Ovary (tissue), 9 donors: Measurements from ENCODE around the gene ARMH3. TPM values are rescaled to one million over a fixed set of nuclear protein-coding genes. Genes with fewer than 3 reads are reported as not detected.

Experiments
- DNase-seq, 5 donors: peaks; one replicate each; pipeline ENCODE4 v3.0.0-alpha.2; 2019 to 2020
- H3K27ac ChIP-seq, 2 donors: fragments of 200-600 bp; one replicate each; pipeline versions ENCODE4 v1.5.1 to v1.8.0; 2019 to 2022
- H3K27me3 ChIP-seq: fragments of 200-600 bp; one replicate; pipeline ENCODE4 v1.8.0; 2022
- H3K36me3 ChIP-seq: fragments of 200-600 bp; sonication (generic); one replicate; pipeline ENCODE4 v1.5.1; 2019
- H3K4me1 ChIP-seq: one replicate; pipeline ENCODE4 v1.8.1; 2013; ENCODE audit warnings: mild to moderate bottlenecking, moderate library complexity; ENCODE audit not compliant: insufficient read depth
- H3K4me3 ChIP-seq: fragments of 200-600 bp; sonication (generic); one replicate; pipeline ENCODE4 v1.5.1; 2017
- H3K9me3 ChIP-seq, 2 donors: fragments of 200-600 bp in 1 of 2; sonication (generic) in 1 of 2; one replicate each; pipeline versions ENCODE4 v1.5.1 to v1.8.1; 2013 to 2019; ENCODE audit warnings: mild to moderate bottlenecking in 1 of 2, moderate library complexity in 1 of 2
- EP300 ChIP-seq: sonication (generic); formaldehyde crosslinking; IDR thresholded peaks from one replicate; pipeline ENCODE4 v1.6.1; 2017; ENCODE audit warnings: antibody characterized with exemption
- POLR2A ChIP-seq: fragments of 450-650 bp; IDR thresholded peaks from one replicate; pipeline ENCODE4 v1.6.1; 2017; ENCODE audit warnings: antibody characterized with exemption, mild to moderate bottlenecking, moderate library complexity
- WGBS, 3 donors: extraction: QIAGEN DNeasy Blood & Tissue Kit in 1 of 3; methylation state at CpG; one replicate each; pipeline versions ENCODE4 v1.1.5 to v1.1.7; 2013 to 2017; 5-methylcytosine and 5-hydroxymethylcytosine counted together
- intact Hi-C, 4 donors: fragments of 100-400 bp; cut with DNase I; formaldehyde crosslinking; loops; one replicate each; pipeline versions ENCODE4 v1.11.0 to v1.15.1; 2022 to 2023
- polyA plus RNA-seq, 2 donors: library from polyadenylated mRNA; stranded (reverse); fragments of 200-250 nt in 1 of 2; fragments of 350-450 nt in 1 of 2; fragmentation: Illumina TruSeq in 1 of 2; extraction: RNeasy Lipid Tissue Mini Kit (QIAGEN cat#74804) in 1 of 2; gene quantifications; one replicate each; pipeline ENCODE4 v1.2.3, GENCODE V29; 2013 to 2014
- total RNA-seq, 7 donors: library from RNA; depleted of rRNA in 2 of 7; stranded (reverse); fragments of >200 nt in 2 of 7; fragmentation: NEBNext Ultra II Directional in 3 of 7; extraction: Animal tissue kit (Norgen Biotek cat#: 25700) in 3 of 7; gene quantifications; one replicate each; pipeline versions ENCODE4 v1.1.0 to v1.2.4, GENCODE V29; 2016 to 2023
- TF ChIP-seq, protein P1 (sequence below), 3 donors: fragments of 450-650 bp in 2 of 3; fragments of 200-600 bp in 1 of 3; IDR thresholded peaks; one replicate each; pipeline versions ENCODE4 v1.5.1 to v1.8.0; 2016 to 2022; ENCODE audit warnings: antibody characterized with exemption in 3 of 3, mild to moderate bottlenecking in 1 of 3
- donor health status: DM: no; HTN: no; CAD: no; lungs with moderate emphysema.
- donor health status: DM: no; HTN: no; CAD: no.
- donor health status: Bipolar disorder and iron deficiency.
- donor health status: DM: yes; HTN: yes; CAD: no.
- donor health status: DM: no; HTN: no; CAD: no.
- donor health status: DM: yes; HTN: yes; CAD: no.

Gene ARMH3
- total and polyA plus RNA-seq, 9 donors, result 9.1 to 24.2 (median 18.1) TPM

- no peak for DNase-seq
- H3K4me3 ChIP-seq, result no peak overlapping the region
- H3K4me1 ChIP-seq, result no peaks in the 10 kb centered on the region
- H3K27ac ChIP-seq, result no peak overlapping the region
- TF ChIP-seq POLR2A (no peak), EP300 (no peak)
- TF ChIP-seq, protein P1, sequence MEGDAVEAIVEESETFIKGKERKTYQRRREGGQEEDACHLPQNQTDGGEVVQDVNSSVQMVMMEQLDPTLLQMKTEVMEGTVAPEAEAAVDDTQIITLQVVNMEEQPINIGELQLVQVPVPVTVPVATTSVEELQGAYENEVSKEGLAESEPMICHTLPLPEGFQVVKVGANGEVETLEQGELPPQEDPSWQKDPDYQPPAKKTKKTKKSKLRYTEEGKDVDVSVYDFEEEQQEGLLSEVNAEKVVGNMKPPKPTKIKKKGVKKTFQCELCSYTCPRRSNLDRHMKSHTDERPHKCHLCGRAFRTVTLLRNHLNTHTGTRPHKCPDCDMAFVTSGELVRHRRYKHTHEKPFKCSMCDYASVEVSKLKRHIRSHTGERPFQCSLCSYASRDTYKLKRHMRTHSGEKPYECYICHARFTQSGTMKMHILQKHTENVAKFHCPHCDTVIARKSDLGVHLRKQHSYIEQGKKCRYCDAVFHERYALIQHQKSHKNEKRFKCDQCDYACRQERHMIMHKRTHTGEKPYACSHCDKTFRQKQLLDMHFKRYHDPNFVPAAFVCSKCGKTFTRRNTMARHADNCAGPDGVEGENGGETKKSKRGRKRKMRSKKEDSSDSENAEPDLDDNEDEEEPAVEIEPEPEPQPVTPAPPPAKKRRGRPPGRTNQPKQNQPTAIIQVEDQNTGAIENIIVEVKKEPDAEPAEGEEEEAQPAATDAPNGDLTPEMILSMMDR (IDR thresholded peaks at IDR 0.05), result no peak
- no peaks in the 10 kb centered on the region for H3K27me3 ChIP-seq
- WGBS, 3 donors, result 63 to 74% (median 72%) methylated on average over 2 of the region's 2 CpGs
- intact Hi-C loops, result no loop called here
- no peaks in the 10 kb centered on the region for H3K9me3 ChIP-seq
- H3K36me3 ChIP-seq, result no peaks in the 10 kb centered on the region
These were observed 58.2 kb downstream of the ARMH3 start for GRCh38 chr10:101997803-101998202.

- no peaks in the 10 kb centered on the region for H3K36me3 ChIP-seq
These were observed 60.4 kb downstream of the ARMH3 start for GRCh38 chr10:101995451-101996063.

GRCh38 chr10:101993651-101994200 lies 62.2 kb downstream of the ARMH3 start:
- H3K4me3 ChIP-seq, result no peak overlapping the region
- H3K9me3 ChIP-seq, result no peaks in the 10 kb centered on the region
- H3K27ac ChIP-seq, result no peak overlapping the region
- WGBS, 3 donors, result 86 to 93% (median 91%) methylated on average over 5 of the region's 5 CpGs
- intact Hi-C loops, result no loop called here
- H3K27me3 ChIP-seq, result no peaks in the 10 kb centered on the region
- no peaks in the 10 kb centered on the region for H3K36me3 ChIP-seq
- no peak for DNase-seq
- TF ChIP-seq, protein P1 (IDR thresholded peaks at IDR 0.05), result no peak
- TF ChIP-seq EP300 (no peak), POLR2A (no peak)
- no peaks in the 10 kb centered on the region for H3K4me1 ChIP-seq

More at GRCh38 chr10:101995451-101996063, 60.4 kb downstream of the ARMH3 start:
- TF ChIP-seq, protein P1 (IDR thresholded peaks at IDR 0.05), result no peak
- no peak for TF ChIP-seq EP300
- no peak for TF ChIP-seq POLR2A
- intact Hi-C loops, result no loop called here
- H3K27me3 ChIP-seq, result no peaks in the 10 kb centered on the region
- H3K9me3 ChIP-seq, result no peaks in the 10 kb centered on the region
- no peak overlapping the region for H3K27ac ChIP-seq
- no peak for DNase-seq
- no peaks in the 10 kb centered on the region for H3K4me1 ChIP-seq
- WGBS, 3 donors, result 54 to 80% (median 67%) methylated on average over 1 of the region's 1 CpG
- no peak overlapping the region for H3K4me3 ChIP-seq

GRCh38 chr10:101993221-101993620 lies 62.8 kb downstream of the ARMH3 start:
- Histone ChIP-seq H3K9me3 (no peaks in the 10 kb centered on the region), H3K4me1 (no peaks in the 10 kb centered on the region), H3K27ac (no peak overlapping the region), H3K27me3 (no peaks in the 10 kb centered on the region), H3K36me3 (no peaks in the 10 kb centered on the region), H3K4me3 (no peak overlapping the region)
- intact Hi-C loops, result no loop called here
- WGBS, 3 donors, result 91 to 93% (median 93%) methylated on average over 4 of the region's 4 CpGs
- DNase-seq, result no peak
- TF ChIP-seq, protein P1 (IDR thresholded peaks at IDR 0.05), result no peak
- TF ChIP-seq POLR2A, result no peak
- no peak for TF ChIP-seq EP300
